HG03095 (cell line): ENCODE measurements around the gene GRIN1.

Experiments
- ATAC-seq: cut with Tn5 transposase; IDR thresholded peaks from one replicate; pipeline ENCODE4 v1.9.1; 2021; ENCODE audit warnings: moderate library complexity; ENCODE audit not compliant: unreplicated experiment

The GRIN1 gene

DNA sequence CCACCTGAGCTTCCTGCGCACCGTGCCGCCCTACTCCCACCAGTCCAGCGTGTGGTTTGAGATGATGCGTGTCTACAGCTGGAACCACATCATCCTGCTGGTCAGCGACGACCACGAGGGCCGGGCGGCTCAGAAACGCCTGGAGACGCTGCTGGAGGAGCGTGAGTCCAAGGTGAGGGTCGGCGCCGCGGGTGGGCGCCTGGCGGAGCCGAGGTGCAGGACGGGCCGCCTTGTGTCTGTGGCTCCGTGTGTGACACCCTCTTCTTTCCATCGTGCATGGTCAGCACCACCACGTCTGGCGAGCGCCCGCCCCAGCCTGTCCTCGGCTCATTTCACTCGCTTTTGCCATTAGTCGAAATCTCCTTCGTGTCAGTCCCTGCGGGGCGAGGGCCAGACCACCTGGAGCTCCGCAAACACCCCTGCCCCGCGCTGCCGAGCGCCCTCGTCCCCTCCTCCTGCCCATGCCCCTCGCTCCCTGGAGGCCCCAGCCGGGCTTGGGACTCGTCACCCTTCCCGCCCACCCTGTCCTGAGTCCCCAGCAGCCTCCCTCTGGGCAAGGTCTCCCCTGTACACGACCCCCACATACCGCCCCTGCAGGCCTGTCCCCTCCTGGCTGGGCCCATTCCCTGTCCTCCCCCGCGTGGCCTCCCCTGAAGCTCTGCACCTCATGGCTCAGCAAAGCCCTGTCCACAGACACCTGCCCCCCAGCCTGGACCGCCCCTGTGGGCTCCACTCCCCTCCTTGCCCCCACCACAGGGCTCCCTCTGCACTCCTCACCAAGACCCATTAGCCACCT is 7.0 kb downstream of the GRIN1 start:
- no peak for ATAC-seq

DNA sequence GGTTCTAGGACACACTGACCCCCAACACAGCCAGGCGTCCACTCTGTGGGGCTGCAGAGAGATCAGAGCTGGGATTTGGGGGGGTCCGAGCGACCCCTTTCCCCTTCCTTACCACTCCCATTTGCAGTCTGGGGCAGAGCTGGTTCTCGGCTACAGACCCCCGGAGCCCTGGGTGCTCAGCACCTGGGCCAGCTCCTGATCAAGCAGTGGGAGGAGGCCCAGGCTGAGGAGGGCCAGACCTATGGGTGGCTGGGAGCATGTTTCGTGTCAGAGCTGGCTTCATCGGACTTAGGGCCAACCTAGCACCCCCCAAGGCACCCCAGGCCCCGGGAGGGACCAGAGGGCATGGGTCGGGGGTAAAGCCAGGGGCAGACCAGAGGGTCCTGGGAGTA is 7.6 kb downstream of the GRIN1 start:
- ATAC-seq = no peak

DNA sequence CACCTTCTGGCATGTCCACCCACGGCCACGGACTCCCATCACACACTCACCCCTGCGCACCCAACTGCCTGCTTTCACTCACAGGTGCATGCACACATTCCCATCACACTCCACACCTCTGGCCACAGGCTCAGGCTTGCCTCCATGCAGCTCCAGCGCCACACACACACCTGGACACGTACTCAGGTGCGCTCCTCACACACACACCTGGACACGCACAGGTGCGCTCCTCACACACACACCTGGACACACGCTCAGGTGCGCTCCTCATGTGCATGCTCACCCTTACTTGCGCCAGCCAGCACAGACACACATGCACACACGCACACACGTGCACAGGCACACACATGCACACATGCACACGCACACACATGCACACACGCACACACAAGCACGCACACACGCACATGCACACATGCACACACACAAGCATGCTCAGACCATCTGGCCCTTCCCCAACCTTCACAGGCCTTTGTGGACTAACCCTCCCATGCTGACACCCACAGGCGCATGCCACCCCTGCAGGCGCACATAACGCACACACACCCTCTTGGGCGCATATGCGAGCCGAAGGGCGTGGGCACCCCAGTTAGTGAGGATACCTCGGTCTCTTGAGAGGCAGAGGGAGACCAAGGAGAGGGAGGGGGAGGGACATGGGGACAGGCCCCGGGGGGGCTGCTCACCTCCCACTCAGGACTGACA is 8.3 kb downstream of the GRIN1 start:
- ATAC-seq = no peak

DNA sequence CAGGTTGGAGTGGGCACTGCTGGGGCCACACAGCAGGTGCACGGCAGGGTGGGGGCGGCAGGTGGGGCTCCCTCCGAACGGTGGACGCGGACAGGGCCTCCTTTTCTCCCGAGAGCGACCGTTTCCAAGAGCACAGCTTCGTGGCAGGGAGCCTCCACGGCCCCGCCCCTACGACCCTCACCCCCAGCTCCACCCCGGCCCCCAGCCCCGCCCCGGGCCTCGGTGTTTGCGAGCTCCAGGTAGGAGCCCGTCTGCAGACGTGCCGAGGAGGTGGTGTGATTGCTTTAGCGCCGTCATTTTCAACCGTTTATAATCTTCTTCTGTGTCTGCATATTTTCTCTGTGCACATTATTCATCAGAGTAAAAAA is 8.8 kb downstream of the GRIN1 start:
- no peak for ATAC-seq

DNA sequence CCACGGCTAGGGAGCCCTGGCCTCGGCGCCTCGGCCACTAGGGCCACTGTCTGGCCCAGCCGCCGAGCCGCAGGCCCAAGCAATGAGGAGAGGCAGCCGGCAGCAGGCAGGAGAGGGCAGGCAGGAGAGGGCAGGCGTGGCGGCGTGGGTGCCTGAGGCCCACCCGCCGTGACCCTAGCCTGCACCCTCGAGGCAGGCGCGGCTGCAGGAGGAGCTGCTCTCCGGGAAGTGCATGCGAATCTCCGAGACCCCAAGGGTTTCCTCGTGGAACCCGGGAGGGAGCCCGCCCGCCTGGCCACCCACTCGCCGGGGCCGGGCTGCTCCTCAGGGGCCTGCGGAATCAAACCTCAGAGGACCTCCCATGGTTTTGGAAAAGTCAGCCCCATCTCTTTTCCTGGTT is 9.3 kb downstream of the GRIN1 start:
- no peak for ATAC-seq

DNA sequence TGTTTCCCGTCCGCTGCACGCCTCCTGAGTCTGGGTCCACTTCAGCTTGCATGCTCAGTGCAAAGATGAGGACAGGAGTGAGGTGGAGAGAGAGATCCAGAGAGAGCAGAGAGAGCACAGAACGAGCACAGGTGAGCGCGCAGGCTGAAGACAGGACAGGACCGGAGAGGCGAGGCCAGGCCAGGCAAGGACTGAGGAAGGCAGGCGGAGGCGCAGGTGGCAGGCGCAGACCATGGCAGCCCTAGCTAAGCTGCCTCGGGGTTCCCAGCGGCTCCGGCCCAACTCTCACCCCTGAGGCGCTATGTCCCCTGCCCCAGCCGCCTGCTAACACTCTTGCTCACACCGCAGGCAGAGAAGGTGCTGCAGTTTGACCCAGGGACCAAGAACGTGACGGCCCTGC is 9.7 kb downstream of the GRIN1 start:
- no peak for ATAC-seq

DNA sequence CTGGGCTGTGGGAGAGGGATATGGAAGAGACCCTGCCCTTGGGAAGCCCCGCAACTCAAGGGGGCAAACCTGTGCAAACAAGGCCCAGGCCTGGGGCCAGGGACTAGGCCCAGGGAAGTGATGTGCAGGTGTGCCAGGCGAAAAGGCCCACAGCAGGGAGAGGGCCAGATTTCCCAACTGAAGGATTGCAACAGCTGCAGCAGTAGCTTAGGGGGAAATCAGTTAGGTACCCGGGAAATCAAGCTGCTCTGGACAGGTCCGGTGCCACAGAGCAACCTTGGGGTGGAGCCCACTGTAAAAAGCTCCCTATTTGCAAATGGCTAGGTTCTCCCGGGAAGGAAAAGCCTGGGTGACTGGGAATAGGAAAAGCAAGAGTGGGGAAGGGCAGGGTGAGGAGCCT is 10.4 kb downstream of the GRIN1 start:
- ATAC-seq = no peak

DNA sequence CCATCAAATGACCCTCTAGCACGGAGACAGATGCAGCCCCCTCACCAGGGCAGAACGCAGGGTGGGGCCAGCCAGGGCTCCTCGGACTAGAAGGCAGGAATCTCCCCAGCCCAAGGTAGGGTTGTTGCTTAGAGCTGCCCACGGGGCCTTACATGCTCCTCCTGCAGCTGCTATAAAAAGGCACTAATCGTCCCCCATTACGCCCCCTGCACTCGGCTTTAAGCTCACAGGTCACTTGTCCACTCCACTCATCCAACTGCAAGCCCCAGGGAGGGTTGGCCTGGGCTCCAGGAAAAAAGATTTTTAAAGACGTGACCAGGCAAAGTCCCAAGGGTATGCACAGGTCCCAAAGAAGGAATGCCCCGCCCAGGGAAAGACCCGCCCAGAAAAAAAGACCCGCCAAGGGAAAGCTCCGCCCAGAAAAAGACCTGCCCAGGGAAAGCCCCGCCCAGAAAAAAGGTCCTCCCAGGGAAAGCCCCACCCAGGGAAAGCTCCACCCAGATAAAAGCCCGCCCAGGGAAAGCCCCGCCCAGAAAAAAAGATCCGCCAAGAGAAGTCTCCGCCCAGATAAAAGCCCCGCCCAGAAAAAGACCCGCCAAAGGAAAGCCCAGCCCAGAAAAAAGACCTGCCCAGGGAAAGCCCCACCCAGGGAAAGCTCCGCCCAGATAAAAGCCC is 11.1 kb downstream of the GRIN1 start:
- peak; percentile 23 for ATAC-seq

DNA sequence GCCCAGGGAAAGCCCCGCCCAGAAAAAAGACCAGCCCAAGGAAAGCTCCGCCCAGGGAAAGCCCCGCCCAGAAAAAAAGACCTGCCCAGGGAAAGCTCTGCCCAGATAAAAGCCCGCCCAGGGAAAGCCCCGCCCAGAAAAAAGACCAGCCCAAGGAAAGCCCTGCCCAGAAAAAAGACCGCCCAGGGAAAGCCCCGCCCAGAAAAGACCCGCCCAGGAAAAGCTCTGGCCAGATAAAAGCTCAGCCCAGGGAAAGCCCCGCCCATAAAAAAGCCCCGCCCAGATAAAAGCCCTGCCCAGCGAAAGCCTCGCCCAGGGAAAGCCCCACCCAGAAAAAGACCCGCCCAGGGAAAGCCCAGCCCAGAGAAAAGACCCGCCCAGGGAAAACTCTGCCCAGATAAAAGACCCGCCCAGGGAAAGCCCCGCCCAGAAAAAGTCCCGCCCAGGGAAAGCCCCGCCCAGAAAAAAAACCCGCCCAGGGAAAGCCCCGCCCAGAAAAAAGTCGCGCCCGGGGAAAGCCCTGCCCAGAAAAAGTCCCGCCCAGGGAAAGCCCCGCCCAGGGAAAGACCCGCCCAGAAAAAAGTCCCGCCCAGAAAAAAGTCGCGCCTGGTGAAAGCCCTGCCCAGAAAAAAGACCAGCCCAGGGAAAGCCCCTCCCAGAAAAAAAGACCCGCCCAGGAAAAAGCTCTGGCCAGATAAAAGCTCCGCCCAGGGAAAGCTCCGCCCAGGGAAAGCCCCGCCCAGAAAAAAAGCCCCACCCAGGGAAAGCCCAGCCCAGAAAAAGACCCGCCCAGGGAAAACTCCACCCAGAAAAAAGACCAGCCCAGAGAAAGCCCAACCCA is 11.9 kb downstream of the GRIN1 start:
- ATAC-seq = peak; percentile 38

DNA sequence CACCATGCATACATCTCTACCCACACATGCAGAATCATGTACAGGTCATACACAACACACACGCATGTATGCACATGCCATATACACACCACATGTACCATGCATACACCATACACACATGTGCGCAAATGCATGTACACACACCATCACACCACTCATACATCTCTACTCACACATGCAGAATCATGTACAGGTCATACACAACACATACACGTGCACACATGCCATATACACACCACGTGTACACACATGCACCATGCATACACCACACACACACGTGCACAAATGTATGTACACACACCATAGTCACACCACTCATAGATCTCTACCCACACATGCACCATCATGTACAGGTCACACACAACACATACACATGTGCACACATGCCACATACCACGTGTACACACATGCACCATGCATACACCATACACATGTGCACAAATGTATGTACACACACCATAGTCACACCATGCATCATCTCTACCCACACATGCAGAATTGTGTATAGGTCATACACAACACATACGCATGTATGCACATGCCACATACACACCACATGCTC is 14.0 kb downstream of the GRIN1 start:
- no peak for ATAC-seq

DNA sequence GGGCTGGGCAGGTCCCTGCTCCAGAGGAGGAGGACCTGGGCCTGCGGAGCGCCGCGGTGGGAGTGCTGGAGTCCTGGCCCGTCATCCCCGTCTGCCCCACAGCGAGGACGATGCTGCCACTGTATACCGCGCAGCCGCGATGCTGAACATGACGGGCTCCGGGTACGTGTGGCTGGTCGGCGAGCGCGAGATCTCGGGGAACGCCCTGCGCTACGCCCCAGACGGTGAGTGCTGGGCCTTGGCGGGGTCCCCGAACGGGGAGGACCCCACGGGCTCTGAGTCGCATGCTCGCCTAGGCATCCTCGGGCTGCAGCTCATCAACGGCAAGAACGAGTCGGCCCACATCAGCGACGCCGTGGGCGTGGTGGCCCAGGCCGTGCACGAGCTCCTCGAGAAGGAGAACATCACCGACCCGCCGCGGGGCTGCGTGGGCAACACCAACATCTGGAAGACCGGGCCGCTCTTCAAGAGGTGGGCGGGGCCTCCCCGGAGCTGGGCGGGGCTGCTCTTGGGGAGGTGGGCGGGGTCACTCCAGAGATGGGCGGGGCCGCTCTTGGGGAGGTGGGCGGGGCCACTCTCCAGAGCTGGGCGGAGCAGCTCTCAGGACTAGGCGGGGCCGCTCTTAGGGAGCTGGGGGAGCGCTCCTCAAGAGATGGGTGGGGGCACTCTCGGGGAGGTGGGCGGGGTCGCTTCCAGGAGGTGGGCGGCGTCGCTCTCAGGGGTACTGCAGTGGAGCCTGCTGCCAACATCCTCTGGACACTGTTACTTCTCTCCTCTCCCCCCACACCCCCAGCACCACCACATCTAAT is 17.8 kb downstream of the GRIN1 start:
- ATAC-seq = no peak

DNA sequence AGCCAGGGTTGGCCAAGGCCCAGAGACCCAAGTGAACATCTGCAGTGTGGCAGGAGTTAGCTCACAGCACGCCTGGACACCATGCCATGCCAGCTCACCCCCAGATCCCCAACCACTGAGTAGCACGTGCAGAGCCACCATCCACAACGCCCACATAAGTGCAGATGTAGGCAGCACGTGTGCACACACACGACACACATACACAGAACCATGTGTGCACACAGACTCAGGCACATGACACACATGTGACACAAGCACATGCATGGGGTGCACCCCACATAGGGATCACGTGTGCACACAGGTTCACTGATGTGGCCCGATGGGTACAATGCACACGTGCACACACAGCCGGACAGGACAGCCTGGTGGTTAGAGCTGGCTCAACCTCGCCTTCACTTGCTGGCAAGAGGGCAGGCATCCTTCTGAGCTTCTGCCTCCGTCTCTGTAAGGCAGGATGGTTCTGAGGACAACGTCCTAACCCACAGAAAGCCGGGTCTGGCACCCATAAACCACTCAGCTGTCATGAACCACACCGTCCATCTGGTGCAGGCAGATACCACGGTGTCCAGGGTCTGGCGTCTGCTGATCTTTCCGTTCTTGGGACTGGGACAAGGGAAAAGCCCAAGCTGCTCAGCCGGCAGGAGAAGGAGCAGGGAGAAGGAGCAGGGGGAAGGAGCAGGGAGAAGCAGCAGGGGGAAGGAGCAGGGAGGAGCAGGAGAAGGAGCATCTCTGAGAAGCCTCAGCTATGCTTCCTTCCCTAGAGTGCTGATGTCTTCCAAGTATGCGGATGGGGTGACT is 18.9 kb downstream of the GRIN1 start:
- no peak for ATAC-seq

DNA sequence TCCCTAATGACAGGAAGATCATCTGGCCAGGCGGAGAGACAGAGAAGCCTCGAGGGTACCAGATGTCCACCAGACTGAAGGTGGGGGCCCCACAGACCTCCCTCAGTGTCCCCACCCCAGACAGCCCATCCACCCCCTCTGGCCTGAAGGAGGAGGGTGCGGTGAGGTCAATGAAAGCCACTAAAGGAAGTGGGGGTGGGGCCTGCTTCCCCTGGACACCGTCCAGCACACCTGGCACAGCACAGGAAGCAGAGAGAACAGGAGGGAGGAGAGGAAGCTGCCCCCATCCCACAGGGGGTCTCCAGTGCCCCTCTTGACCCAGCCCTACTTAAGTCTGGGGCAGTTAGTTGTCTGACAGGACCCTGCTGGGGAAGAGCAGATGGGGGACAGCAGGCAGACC is 19.7 kb downstream of the GRIN1 start:
- no peak for ATAC-seq

DNA sequence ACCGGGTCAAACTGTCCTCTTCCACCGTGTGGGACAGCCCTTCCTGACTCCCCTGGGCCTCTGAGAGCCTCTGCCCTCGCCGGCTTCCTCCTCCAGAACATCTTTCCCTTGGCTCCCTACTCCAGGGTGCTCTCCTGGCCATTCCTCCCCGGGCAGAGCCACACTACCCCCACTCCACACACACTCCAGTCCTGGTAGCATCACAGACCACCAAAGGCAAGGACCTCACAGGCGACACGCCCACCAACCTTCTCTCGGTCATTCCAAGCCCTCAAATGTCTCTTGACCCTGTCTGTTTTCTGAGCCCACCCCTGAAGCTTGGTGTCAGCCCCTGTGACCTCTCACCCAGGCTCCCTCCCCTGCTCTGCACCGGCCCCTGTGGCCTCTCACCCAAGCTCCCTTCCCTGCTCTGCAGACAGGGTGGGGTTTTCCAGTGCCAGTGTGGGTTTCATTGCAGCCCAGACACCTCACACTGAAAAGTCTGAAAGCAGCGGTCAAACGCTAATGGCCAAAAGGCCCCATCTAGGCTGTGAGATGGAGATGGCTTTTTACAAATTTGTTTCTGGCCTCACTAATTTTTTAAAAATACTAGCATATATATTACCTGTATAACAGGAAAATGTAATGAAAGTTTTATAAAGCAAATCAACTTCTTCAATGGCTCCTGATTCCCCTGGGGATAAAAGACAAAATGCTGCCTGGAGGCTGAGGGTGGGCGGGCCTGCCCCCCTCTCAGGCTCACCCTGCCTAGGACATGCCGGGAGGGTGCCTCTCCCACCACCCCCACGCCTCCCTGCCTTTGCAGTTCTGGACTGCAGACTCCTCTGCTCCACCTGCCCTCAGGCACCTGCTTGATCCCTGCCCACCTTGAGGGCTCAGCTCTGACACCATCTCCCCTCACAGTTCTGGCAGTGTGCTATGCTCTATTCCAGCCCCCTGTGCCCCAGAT is 20.4 kb downstream of the GRIN1 start:
- no peak for ATAC-seq

DNA sequence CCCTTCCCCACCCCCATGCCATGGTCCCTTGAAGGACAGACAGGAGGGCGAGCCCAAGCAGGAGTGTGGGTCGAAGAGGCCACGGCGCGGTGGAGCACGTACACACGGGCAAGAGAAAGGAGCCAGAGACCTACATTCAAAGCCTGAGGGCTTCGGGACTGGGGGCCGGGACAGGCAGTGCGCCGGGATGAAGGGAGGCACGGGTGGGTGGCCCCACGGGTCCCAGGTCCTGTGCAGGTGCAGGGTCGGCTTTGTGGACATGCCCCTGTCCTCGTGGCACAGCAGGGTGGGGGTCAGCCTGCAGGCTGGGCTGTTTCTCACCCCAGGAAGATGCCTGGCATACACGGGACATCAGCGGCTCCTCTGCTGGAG is 21.1 kb downstream of the GRIN1 start:
- ATAC-seq = no peak

DNA sequence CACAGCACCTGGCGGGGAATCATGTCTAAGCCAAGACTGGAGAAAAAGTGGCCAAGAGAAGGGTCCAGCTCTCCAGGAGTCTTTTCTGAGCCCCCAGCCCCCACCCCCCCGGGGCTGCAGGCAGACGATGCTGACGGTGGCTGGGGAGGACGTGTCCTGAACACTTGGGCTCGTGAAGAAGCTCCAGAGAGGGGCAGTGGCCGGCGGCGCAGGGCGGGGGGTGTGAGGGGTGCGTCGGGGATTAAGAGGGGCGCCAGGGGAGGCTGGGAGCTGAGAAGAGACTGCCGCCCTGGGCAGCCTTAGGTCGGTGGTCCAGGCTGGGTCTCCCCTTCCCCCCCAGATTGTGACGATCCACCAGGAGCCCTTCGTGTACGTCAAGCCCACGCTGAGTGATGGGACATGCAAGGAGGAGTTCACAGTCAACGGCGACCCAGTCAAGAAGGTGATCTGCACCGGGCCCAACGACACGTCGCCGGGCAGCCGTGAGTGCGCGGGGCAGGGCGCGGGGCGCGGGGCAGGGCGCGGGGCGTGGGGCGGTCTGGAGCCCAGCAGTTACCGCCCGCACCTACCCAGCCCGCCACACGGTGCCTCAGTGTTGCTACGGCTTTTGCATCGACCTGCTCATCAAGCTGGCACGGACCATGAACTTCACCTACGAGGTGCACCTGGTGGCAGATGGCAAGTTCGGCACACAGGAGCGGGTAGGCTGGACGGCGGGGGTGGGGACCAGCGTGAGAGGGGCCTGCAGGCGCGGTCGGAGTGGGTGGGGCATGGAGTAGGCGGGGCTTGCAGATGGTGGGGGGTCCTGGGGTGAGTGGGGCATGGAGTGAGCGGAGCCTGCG is 22.0 kb downstream of the GRIN1 start:
- no peak for ATAC-seq
